Measurements from ENCODE around the gene CDC14A.
A peak's percentile ranks its signal among the peaks of the same experiment; 100 is the strongest.

DNA sequence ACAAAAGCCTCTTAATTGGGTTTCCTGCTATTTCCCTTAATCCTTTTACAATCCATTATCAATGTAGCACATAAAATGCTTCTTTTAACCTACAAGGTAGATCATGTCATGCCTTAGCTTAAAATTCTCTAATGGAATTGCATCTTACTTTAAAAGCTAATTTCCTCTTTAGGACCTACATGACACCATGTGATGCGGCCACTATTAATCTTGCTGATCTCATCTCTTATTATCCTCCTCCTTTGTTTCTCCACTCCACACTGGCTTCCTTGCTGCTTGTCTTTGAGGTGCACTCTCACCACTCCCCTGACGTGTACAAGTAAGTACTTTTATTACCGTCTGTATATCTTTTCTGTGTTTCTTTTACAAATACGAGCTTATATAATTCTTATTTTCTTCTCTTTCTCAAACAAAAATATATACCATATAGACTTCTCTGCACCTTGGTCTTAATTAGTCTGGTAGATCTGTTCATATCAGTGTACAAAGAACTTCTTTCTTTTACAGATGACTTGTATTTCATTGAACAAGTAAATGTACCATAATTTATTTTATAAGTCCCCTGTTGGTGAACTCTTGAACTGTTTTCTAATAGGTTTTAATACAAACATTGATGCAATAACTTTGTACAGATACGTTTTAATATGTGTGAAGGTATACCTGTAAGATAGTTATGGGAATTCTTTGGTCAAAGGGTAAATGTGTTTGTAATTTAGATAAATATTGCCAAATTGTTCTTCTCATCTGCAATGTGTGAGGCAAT lies 213.8 kb downstream of the CDC14A start:
- TF ChIP-seq, protein P1, sequence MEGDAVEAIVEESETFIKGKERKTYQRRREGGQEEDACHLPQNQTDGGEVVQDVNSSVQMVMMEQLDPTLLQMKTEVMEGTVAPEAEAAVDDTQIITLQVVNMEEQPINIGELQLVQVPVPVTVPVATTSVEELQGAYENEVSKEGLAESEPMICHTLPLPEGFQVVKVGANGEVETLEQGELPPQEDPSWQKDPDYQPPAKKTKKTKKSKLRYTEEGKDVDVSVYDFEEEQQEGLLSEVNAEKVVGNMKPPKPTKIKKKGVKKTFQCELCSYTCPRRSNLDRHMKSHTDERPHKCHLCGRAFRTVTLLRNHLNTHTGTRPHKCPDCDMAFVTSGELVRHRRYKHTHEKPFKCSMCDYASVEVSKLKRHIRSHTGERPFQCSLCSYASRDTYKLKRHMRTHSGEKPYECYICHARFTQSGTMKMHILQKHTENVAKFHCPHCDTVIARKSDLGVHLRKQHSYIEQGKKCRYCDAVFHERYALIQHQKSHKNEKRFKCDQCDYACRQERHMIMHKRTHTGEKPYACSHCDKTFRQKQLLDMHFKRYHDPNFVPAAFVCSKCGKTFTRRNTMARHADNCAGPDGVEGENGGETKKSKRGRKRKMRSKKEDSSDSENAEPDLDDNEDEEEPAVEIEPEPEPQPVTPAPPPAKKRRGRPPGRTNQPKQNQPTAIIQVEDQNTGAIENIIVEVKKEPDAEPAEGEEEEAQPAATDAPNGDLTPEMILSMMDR (conservative IDR thresholded peaks at IDR 0.05; ENCODE audit: low read depth, low read length): 0 out of 2 replicates have a peak, but pooled peaks have one; percentile 12
- TF ChIP-seq EZH2 (IDR thresholded peaks at IDR 0.05; ENCODE audit: borderline replicate concordance, low read depth, low read length, poor library complexity, severe bottlenecking): no peak
